ENCODE data around the gene PPIE.

PPIE gene

GRCh38 chr1:39812913-39813312, 74.2 kb downstream of the PPIE start:
- TF ChIP-seq, protein P1, sequence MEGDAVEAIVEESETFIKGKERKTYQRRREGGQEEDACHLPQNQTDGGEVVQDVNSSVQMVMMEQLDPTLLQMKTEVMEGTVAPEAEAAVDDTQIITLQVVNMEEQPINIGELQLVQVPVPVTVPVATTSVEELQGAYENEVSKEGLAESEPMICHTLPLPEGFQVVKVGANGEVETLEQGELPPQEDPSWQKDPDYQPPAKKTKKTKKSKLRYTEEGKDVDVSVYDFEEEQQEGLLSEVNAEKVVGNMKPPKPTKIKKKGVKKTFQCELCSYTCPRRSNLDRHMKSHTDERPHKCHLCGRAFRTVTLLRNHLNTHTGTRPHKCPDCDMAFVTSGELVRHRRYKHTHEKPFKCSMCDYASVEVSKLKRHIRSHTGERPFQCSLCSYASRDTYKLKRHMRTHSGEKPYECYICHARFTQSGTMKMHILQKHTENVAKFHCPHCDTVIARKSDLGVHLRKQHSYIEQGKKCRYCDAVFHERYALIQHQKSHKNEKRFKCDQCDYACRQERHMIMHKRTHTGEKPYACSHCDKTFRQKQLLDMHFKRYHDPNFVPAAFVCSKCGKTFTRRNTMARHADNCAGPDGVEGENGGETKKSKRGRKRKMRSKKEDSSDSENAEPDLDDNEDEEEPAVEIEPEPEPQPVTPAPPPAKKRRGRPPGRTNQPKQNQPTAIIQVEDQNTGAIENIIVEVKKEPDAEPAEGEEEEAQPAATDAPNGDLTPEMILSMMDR (IDR thresholded peaks at IDR 0.05), result no peak

Data from LNCAP (cell line).